ENCODE results near the gene HARS2.

GRCh38 chr5:140690941-140691924 is at the start of gene HARS2, which contains the start of gene HARS1:
- TF ChIP-seq POLR2A (IDR thresholded peaks at IDR 0.05) (peak in 3 of 4 donors; percentile 44 to 73 (median 55)), EP300 (IDR thresholded peaks at IDR 0.05) (peak in 2 of 4 donors; percentile 11 to 32), CTCF (IDR thresholded peaks at IDR 0.05) (no peak), POLR2AphosphoS5 (IDR thresholded peaks at IDR 0.05) (peak; percentile 83 to 84)

Measured in upper lobe of left lung (tissue), 4 donors.